Fibroblast of mammary gland (primary cell): Measurements from ENCODE around the gene MUCL3.

Source experiments
- DNase-seq: peaks from one replicate; pipeline ENCODE4 v3.0.0-alpha.2; 2010; ENCODE audit warnings: low read depth
- H3K4me3 ChIP-seq: 2 replicates; pipeline ENCODE4 v1.5.1; 2011; ENCODE audit warnings: low read depth, mild to moderate bottlenecking, low read length, moderate library complexity; ENCODE audit not compliant: control insufficient read depth
- CTCF ChIP-seq: conservative IDR thresholded peaks from 2 replicates; pipeline ENCODE4 v1.5.1; 2011; ENCODE audit warnings: low read depth, low read length, inconsistent platforms; ENCODE audit not compliant: control insufficient read depth, insufficient read depth

Gene MUCL3

GRCh38 chr6:31002471-31002870 is 61.7 kb downstream of the MUCL3 start:
- H3K4me3 ChIP-seq: no peak overlapping the region
- no peak for TF ChIP-seq CTCF
- no peak for DNase-seq
